Measurements from ENCODE around the gene VEZF1.

VEZF1 gene

DNA sequence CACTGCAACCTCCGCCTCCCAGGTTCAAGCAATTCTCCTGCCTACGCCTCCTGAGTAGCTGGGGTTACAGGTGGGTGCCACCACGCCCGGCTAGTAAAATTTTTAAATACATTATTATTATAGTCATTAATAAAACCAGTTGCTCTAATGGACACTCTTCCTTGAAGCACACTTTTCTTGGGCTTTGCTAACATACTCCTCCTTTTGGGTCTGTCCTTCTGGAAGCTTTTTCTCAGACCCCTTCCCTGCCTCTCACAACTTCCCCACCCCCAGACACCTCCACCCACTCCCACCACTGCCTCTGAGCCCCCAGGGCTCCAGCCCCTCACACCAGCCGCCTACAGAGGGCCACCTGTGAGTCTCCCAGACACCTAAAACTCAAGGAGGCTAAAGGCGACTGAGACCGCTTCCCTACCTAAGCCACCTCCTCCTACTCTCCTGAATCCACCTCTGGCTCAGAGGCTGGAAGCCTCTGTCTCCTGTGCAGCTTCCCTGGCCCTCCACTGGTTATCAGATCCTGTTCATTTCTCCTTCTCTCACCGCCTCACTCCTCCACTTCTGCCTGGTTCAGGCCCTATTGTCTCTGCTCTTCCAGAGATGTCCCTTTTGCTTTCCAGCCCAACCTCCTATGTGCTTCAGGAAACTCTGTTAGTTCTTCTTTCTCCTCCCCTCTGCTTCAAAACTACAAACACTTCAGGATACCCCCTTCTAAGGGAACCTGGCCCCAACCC, 30.8 kb downstream of the VEZF1 start:
- in situ Hi-C loops (cut with MboI; ENCODE audit: low sequenced_read_pairs, unreplicated experiment): no loop called here

DNA sequence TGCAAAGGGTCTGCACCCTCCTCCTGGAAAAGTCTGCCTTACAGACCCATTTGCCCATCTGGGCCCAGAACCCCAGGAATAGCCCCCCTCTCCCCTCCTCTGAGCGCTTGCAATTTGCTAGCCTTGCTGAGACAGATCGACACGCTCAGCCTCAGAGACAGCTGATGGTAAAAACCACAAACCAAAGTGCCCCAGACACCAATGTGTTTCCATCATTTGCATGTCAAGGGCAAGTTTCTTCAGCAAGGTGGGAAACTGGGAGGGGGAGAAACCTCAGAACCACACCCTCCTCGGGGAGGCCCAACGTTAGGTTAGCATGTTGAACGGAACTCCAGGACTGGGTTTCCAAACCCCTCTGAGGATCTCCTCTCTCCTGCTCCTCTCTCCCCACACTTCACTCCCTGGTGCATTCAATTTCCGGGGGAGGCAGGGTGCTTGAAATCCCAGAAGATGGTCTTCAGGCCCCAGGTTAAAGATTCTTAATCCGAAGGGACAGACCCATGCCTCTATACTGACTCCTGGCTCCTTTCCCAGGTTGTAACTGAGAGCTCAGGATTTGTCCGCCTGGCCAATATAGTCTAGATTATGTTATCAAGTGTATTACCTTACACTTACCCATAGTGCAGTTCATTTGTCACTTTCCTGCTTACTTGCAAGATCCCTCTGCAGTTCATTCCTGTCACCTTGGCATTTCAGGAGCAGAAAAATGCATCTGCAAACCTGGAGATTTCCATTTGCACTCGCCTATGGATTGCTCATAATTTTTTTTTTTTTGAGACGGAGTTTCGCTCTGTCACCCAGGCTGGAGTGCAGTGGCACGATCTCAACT, 31.5 kb downstream of the VEZF1 start:
- peak; percentile 69 for DNase-seq (ENCODE audit: low spot score)
- TF ChIP-seq CTCF (IDR thresholded peaks at IDR 0.05; ENCODE audit: borderline replicate concordance, control extremely low read depth, extremely low read depth, insufficient read depth, missing control alignments): no peak
- in situ Hi-C loops (cut with MboI; ENCODE audit: low sequenced_read_pairs, unreplicated experiment): no loop called here

More for the DNA sequence above, 30.8 kb downstream of the VEZF1 start:
- DNase-seq (ENCODE audit: low spot score): no peak
- no peak for TF ChIP-seq CTCF (IDR thresholded peaks at IDR 0.05; ENCODE audit: borderline replicate concordance, control extremely low read depth, extremely low read depth, insufficient read depth, missing control alignments)

DNA sequence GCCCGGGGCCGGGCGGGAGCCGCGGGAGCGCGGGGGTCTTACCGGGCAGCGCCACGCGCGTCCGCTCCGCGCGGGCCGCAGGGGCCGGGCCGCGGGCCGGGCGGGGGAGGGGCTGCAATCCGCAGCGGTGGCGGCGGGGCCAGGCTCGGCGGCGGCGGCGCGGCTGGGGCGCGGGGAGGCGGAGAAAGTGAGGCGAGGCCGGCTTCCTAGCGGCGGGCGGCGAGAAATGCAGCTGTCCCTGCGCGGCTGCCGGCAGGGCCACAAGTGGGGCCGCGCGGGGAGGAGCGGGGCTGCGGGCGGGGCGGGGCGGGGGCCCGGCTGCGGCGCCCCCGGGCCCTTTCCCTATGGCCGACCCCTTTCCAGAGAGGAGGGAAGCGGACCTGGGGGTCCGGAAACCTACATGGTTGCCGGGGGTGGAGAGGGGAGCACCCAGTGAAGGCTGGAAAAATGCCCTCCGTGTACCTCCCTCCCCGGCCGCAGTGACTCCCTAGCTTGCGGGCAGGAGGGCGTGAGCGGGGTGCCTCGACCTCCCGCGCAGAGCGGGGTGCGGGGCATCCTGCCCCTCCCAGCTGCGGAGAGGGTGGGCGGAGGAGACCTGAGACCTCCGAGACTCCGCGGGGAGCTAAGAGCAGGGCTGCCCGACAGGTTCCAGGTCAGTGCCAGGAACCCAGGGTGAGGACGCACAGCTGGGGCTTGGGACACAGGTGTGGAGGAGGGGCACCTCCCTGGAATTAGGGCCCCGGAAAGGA, 32.7 kb downstream of the VEZF1 start, which contains the start of gene CUEDC1:
CUEDC1 (minus strand) TSS at position 230 of the 749 bp plus-strand sequence. CDS start 69,848 bp downstream, outside the sequence.
- DNase-seq (ENCODE audit: low spot score): peak; percentile 86
- TF ChIP-seq CTCF (IDR thresholded peaks at IDR 0.05; ENCODE audit: borderline replicate concordance, control extremely low read depth, extremely low read depth, insufficient read depth, missing control alignments): peak; percentile 45
- in situ Hi-C loops (cut with MboI; ENCODE audit: low sequenced_read_pairs, unreplicated experiment): no loop called here

DNA sequence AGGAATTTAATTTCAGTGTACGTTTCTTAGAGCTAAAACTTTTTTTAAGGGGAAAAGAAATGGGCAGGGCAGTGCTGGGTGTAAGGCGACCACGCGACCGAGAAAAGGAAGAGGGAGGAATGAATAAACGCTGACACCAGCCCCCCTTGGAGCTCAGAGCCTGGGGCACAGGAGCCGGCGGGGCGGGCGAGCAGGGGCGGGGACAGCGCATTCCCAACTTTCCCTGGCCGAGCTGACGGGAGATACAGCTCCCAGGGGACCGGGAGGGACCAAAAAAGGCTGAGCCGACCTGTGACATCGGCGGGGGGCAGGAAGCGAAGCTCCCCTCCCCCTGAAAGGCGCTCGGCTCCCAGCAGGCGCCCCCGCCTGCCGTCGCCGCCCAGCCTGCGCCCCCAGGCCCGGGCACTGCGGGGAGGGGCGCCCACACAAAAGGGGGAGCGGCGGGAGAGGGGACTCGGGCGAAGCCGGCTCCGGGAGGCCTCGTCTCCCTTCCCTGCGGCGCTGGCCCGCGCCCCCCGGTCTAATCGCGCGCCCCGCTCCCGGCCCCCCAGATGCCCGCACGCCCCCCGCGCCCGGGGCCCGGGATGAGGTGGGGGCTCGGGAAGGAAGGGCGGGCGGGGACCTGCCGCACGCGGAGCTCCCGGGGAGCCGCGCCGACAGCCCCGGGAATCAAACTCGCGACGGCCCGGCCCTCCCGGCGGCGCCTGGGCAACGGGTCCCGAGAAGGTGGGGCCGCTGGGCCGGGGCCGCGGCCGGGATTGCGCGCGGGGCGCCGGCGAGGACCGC, 33.5 kb downstream of the VEZF1 start:
- in situ Hi-C loops (cut with MboI; ENCODE audit: low sequenced_read_pairs, unreplicated experiment): no loop called here
- DNase-seq (ENCODE audit: low spot score): no peak

GRCh38 chr17:57953705-57954396, 34.2 kb downstream of the VEZF1 start:
- no peak for TF ChIP-seq CTCF (IDR thresholded peaks at IDR 0.05; ENCODE audit: borderline replicate concordance, control extremely low read depth, extremely low read depth, insufficient read depth, missing control alignments)
- in situ Hi-C loops (cut with MboI; ENCODE audit: low sequenced_read_pairs, unreplicated experiment): no loop called here
- DNase-seq (ENCODE audit: low spot score): no peak

More for the DNA sequence above, 33.5 kb downstream of the VEZF1 start:
- TF ChIP-seq CTCF (IDR thresholded peaks at IDR 0.05; ENCODE audit: borderline replicate concordance, control extremely low read depth, extremely low read depth, insufficient read depth, missing control alignments): no peak
